ENCODE measurements around the gene NUSAP1.
"Not testable (repeated sequence)": the region's sequence is repeated elsewhere in the genome, so short reads cannot be mapped to it uniquely, and the experiment has no call there.

Gene NUSAP1

GRCh38 chr15:41307679-41308078 is 25.0 kb upstream of the NUSAP1 start:
- Histone ChIP-seq H2AFZ (ENCODE audit: low read length) (no peak overlapping the region), H3K4me1 (ENCODE audit: insufficient read depth, low read length, severe bottlenecking) (peaks cover 8% of the 10 kb centered on the region), H3K27me3 (ENCODE audit: insufficient read depth, low read length) (no peaks in the 10 kb centered on the region), H4K20me1 (ENCODE audit: insufficient read depth, low read length) (no peaks in the 10 kb centered on the region), H3F3A (ENCODE audit: insufficient read depth, low read length) (no peaks in the 10 kb centered on the region; the same call in 1 of the 2 replicates), H3K79me2 (ENCODE audit: insufficient read depth, low read length) (no peaks in the 10 kb centered on the region), H3K27ac (ENCODE audit: low read depth, low read length, poor library complexity, severe bottlenecking) (no peak overlapping the region), H3K4me3 (ENCODE audit: low read depth, low read length, poor library complexity, severe bottlenecking) (no peak overlapping the region), H3K36me3 (ENCODE audit: insufficient read depth, low read length) (peaks cover 38% of the 10 kb centered on the region), H3K9ac (ENCODE audit: low read length) (no peak overlapping the region), H3K9me3 (ENCODE audit: low read length) (no peaks in the 10 kb centered on the region), H3K4me2 (ENCODE audit: low read length) (no peak overlapping the region), H3K9me2 (ENCODE audit: low read depth, low read length) (no peaks in the 10 kb centered on the region)
- TF ChIP-seq CTCF (IDR thresholded peaks at IDR 0.05; ENCODE audit: low read length) = no peak
- TF ChIP-seq EZH2 (IDR thresholded peaks at IDR 0.05; ENCODE audit: borderline replicate concordance, low read length) = no peak

- TF ChIP-seq CTCF (IDR thresholded peaks at IDR 0.05; ENCODE audit: low read length) = no peak
- Histone ChIP-seq H3K4me2 (ENCODE audit: low read length) (no peak overlapping the region), H3K27me3 (ENCODE audit: insufficient read depth, low read length) (no peaks in the 10 kb centered on the region), H3K9me2 (ENCODE audit: low read depth, low read length) (no peaks in the 10 kb centered on the region), H2AFZ (ENCODE audit: low read length) (no peak overlapping the region), H3F3A (ENCODE audit: insufficient read depth, low read length) (no peaks in the 10 kb centered on the region; the same call in 1 of the 2 replicates), H3K9ac (ENCODE audit: low read length) (no peak overlapping the region), H3K36me3 (ENCODE audit: insufficient read depth, low read length) (peaks cover 41% of the 10 kb centered on the region), H3K4me1 (ENCODE audit: insufficient read depth, low read length, severe bottlenecking) (peaks cover 3% of the 10 kb centered on the region), H3K9me3 (ENCODE audit: low read length) (no peaks in the 10 kb centered on the region), H3K27ac (ENCODE audit: low read depth, low read length, poor library complexity, severe bottlenecking) (no peak overlapping the region), H3K79me2 (ENCODE audit: insufficient read depth, low read length) (no peaks in the 10 kb centered on the region), H3K4me3 (ENCODE audit: low read depth, low read length, poor library complexity, severe bottlenecking) (no peak overlapping the region), H4K20me1 (ENCODE audit: insufficient read depth, low read length) (no peaks in the 10 kb centered on the region)
Measured at GRCh38 chr15:41309226-41309905, 23.3 kb upstream of the NUSAP1 start.

- H3K9ac ChIP-seq (ENCODE audit: low read length); H3K27ac ChIP-seq (ENCODE audit: low read depth, low read length, poor library complexity, severe bottlenecking); H3K9me2 ChIP-seq (ENCODE audit: low read depth, low read length); H3K27me3 ChIP-seq (ENCODE audit: insufficient read depth, low read length); H3K9me3 ChIP-seq (ENCODE audit: low read length); H3K4me2 ChIP-seq (ENCODE audit: low read length); H4K20me1 ChIP-seq (ENCODE audit: insufficient read depth, low read length); H3K4me1 ChIP-seq (ENCODE audit: insufficient read depth, low read length, severe bottlenecking); H3K79me2 ChIP-seq (ENCODE audit: insufficient read depth, low read length); H2AFZ ChIP-seq (ENCODE audit: low read length); H3K4me3 ChIP-seq (ENCODE audit: low read depth, low read length, poor library complexity, severe bottlenecking); H3F3A ChIP-seq (ENCODE audit: insufficient read depth, low read length): not testable (repeated sequence)
- H3K36me3 ChIP-seq (ENCODE audit: insufficient read depth, low read length) = peaks cover 63% of the 10 kb centered on the region
Measured at GRCh38 chr15:41320805-41321330, 11.8 kb upstream of the NUSAP1 start.

DNA sequence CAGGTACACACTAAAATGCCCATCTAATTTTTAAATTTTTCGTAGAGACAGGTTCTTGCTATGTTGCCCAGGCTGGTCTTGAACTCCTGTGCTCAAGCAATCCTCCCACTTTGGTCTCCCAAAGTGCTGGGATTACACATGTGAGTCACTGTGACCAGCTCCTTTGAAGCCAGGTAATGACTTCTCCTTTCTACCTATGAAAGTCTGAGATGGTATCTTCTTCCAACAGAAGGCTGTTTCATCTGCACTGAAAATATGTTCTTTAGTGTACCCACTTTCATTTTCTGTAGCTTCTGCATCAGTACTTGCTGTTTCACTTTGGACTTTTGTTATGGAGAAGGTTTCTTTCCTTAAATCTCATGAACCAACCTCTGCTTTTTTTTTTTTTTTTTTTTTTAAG is 9.1 kb upstream of the NUSAP1 start:
- Histone ChIP-seq H3F3A (ENCODE audit: insufficient read depth, low read length) (no peaks in the 10 kb centered on the region), H2AFZ (ENCODE audit: low read length) (no peak overlapping the region), H3K4me1 (ENCODE audit: insufficient read depth, low read length, severe bottlenecking) (no peaks in the 10 kb centered on the region), H3K4me2 (ENCODE audit: low read length) (no peak overlapping the region), H3K4me3 (ENCODE audit: low read depth, low read length, poor library complexity, severe bottlenecking) (no peak overlapping the region), H3K36me3 (ENCODE audit: insufficient read depth, low read length) (peaks cover 56% of the 10 kb centered on the region), H3K79me2 (ENCODE audit: insufficient read depth, low read length) (no peaks in the 10 kb centered on the region), H3K9me3 (ENCODE audit: low read length) (no peaks in the 10 kb centered on the region), H3K9me2 (ENCODE audit: low read depth, low read length) (no peaks in the 10 kb centered on the region), H3K27me3 (ENCODE audit: insufficient read depth, low read length) (no peaks in the 10 kb centered on the region), H4K20me1 (ENCODE audit: insufficient read depth, low read length) (no peaks in the 10 kb centered on the region), H3K27ac (ENCODE audit: low read depth, low read length, poor library complexity, severe bottlenecking) (no peak overlapping the region), H3K9ac (ENCODE audit: low read length) (no peak overlapping the region)
- TF ChIP-seq EZH2 (IDR thresholded peaks at IDR 0.05; ENCODE audit: borderline replicate concordance, low read length) (no peak), CTCF (IDR thresholded peaks at IDR 0.05; ENCODE audit: low read length) (no peak)
